Measurements from ENCODE around the gene KRTAP9-6.
"Not testable (repeated sequence)": the region's sequence is repeated elsewhere in the genome, so short reads cannot be mapped to it uniquely, and the experiment has no call there.

KRTAP9-6 gene

DNA sequence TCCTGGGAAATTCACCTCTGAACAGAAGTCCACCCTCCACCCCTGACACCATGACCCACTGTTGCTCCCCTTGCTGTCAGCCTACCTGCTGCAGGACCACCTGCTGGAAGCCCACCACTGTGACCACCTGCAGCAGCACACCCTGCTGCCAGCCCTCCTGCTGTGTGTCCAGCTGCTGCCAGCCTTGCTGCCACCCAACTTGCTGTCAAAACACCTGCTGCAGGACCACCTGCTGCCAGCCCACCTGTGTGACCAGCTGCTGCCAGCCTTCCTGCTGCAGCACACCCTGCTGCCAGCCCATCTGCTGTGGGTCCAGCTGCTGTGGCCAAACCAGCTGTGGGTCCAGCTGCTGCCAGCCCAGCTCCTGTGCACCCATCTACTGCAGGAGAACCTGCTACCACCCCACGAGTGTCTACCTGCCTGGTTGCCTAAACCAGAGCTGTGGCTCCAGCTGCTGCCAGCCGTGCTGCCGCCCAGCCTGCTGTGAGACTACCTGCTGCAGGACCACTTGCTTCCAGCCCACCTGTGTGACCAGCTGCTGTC, 10.5 kb downstream of the KRTAP9-6 start, which contains the start of gene KRTAP9-7:
Gene KRTAP9-7 (plus strand): TSS at position 51 of the 543 bp plus-strand sequence. CDS start 0 bp downstream, at position 51.
- not testable (repeated sequence) for DNase-seq

DNA sequence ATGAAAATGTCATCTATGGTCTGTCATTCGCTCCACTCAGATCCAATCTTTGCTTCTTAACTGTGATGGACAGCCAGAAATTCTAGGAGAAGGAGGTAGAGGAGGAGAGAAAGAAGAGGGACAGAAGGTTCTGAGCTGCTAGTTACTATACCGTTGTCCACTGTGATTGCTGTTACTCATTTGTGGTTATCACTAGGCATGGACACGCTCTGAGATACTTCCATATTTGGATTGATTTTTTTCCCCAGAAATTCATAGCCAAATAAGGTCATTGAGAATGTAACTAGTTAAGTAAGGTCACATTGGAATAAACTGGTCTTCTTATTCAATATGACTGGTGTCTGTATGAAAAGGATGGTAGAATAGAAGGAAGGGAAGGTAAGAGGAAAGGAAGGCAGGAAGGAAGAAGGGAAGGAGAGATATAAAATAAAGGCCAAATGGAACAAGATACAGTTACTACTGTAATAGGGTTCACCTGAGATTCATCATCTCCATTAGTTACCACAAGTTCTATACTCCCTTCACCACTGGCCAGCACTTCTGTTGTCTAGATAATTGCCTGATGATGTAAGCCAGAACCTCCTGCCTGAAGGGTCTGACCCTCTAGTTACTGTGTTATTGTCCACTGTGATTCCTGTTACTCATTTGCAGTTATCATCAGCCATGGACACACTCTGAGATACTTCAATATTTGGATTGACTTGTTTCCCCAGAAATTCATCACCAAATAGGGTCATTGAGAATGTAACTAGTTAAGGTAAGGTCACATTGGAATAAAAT, 13.2 kb downstream of the KRTAP9-6 start:
- no peak for DNase-seq

DNA sequence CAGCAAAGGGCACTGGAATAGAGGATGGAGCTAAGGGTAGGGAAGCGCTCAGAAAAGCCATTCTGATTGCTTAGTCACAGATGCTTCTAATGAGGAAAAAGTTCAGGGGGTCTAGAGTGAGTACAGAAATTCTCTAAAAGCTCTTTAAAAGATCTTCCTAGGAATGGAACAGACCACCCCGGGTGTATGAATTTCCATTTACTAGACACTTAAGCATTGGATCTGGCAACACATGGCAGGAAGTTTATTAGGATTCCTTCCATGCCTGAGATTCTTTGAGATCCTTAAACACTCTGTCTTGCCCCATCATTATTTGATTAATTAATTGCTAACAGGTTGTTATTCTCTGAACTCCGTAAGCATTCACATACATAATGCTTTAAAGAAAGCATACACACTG, 18.9 kb downstream of the KRTAP9-6 start:
- no peak for DNase-seq

DNA sequence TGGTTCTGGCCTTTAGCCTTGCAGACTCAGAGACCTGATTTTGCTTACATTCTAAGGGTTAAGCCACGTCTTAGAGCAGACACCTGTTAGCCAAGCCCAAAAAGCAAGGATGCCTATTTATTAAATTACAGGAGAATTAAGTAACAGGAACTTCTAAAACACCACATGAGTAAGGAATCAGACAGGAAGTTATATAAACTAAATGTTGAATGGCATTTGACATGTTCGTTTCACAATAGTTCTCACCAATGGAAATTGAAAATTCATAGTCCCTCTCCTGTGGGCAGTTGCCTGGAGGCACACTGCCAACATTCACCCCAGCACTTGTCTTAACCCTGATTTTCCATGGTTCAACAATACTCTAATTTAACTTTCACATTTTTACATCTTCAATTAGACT, 19.4 kb downstream of the KRTAP9-6 start:
- DNase-seq = peak; percentile 44

DNA sequence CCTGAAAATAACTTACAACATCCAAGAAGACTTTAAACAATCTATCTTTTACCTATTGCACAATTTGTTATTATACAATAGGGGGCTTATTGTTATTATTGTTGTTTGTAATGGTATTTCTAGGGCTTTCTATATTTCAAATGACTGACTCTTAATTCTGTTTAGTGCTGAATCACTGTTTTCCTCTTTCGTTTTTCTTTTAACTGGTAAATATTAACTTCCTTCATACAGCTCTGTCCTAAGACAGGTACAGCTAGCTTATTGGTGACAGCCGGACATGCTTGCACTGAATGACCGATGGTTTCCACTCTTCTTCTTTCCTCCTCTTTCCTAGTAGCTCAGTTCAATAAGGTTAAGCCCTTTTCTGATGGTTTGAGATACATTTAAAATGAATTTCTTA, 21.9 kb downstream of the KRTAP9-6 start:
- no peak for DNase-seq

DNA sequence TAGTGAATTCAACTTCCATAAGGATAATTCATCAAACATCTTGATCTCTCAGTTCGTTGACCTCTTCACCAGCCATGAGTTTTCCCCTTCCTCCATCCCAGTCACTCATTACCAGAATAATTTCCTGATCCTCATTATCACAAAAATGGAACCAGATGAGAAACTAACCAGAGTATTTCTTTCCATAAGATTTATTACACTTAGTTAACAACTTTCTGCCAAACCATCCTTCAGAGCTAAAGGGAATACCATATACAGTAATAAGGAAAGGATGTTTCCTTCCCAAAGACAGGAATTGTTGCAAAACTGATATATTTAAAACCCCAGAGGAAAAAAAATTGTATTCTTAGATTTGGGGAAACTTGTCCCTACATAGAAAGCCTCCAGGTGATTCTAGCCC, 28.8 kb downstream of the KRTAP9-6 start:
- no peak for DNase-seq

DNA sequence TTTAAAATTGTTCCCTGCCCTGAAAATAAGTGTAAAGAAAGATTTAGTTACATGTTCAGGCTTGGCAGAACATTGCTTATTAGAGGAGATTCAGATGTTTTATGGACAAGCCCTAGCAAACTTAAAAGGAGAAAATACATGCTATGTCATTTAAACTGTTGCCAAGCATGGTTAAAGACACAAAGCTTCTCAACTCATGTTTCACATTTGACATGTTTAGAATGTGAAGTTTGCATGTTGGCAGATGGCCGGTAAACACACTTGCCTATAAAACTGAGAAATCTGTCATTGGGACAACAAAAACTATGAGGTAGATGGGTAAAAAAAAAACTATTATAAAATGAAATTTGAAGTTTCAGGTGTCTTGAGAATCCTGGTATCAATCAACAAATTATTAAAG, 31.7 kb downstream of the KRTAP9-6 start:
- DNase-seq = no peak

DNA sequence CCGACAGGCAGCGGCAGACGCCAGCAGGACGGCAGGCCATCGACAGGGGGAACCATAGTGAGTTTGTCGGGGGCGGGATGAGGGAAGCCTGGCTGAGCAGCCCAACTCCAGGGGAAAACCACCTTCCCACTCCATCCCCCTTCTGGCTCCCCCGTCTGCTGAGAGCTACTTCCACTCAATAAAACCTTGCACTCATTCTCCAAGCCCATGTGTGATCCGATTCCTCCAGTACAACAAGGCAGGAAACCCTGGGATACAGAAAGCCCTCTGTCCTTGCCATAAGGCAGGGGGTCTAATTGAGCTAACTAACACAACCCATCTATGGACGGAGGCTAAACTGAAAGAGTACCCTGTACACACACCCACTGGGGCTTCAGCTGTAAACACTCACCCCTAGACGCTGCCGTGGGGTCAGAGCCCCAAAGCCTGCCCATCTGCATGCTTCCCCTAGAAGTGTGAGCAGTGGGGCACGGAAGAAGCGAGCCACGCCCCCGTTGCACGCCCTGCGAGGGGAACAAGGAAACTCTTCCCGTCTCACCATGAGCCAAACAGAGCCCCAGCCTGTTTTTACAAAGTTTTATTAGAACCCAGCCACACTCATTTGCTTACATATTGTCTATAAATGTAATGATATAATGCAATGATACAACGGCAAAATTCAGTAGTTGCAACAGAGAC, 33.4 kb downstream of the KRTAP9-6 start:
- DNase-seq = no peak

DNA sequence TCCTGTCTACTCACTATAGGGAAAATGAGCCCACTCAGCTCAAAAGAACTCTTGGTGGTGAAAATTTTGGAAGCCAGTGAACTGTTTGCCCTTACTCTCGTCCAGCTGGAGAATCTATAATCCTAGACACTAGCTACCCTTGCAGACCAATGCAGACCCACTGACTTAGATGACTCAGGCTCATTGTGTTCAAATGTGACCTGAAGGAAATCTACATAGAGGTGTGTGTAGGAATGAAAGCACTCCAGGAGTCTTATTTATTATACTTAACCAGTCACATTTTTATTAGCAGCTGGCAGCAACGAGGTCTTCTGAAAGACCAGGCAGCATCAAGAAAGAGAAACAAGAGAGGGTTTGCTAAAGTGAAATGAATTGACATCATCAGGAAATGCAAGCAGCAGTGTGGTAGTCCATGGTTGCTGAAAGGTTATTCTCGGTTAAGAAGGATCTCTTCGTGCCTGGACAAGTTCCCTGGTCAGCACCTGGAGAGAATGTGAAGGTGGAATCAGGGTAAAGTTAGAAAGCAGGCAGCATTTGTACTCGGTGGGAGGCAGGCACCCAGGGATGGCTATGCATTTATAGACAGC, 36.1 kb downstream of the KRTAP9-6 start:
- no peak for DNase-seq

DNA sequence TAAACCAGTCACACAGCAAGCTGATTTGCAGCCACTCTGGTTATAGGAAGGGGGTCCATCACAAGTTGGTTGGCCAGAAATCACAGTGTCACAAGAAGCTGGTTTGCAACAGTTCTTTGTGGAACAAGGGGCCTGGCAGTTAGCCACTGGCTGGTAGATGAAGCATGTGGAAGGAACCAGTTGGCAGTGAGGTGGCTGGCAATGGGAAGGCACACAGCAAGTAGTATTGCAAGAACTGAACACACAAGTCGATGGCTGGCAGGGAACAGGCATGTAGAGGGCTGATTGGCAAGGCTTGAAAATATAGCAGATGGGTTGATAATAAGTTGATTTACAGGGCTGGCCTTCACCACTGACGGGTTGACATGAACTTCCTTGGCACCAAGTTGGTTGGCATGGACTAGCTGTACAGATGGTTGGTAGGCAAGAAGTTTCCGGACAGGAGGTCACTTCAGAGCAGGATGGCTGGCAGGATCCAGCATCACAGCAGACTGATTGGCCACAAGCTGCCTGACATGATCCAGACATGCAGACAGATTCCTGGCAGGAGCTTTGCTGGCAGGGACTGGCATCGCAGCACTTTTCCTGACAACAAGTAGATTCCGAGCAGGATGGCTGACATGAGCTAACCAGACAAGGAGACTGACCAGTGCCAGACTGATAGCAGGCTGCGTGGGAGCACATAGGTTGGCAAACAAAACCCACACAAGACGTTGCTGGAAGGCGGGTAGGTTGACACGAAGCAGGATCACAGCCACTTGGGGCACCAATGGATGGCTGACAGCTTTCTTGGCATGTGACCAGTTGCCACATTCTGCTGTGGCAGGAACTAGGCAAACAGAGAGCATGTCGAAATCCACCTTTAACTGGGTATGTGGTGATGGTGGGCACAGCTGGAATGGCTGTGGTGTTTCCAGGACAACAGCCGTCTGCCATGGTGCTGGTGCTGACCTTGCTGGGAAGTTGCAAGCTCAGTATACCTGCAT, 37.0 kb downstream of the KRTAP9-6 start, which contains the start of gene KRTAP29-1:
Gene KRTAP29-1 (minus strand): TSS at position 936 of the 986 bp plus-strand sequence. CDS start 0 bp downstream, at position 936.
- peak; percentile 60 for DNase-seq

DNA sequence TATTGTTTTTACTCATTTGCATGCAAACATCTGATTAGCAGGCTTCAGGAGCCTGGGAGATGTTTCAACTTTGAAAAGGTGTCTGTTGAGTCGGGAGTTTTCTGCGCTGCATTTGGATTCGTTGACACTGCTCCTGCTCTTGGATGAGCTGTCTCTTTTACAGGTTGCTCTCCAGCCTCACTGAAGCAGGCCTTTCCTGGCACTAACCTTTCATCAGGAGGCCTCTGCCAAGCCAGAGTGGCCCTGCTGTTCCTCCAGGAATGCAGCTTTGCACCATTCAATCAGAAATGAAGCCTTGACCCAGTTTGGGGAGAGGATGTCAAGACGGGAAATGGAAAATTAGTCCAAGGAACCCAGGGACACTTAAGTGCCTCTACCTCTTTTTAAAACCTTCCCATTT, 37.8 kb downstream of the KRTAP9-6 start:
- no peak for DNase-seq

DNA sequence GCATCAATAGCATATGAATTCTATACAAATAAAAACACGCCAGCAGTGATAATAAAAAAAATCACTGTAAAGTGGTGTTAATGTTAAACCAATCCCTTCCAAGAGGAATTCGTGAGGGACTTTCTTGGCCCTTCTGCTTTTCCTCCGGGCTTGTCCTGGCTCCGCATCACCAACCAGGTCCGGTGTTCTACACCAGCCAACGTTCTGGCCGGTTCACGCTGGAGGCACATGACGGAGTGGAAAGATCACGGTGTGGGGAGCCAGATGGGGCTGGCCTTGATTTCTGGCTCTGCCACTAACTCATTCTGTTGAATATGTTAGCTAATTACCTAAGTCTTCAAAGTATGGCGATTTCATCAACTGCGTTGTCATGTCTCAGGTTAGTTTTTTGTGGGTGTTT, 38.9 kb downstream of the KRTAP9-6 start:
- no peak for DNase-seq

DNA sequence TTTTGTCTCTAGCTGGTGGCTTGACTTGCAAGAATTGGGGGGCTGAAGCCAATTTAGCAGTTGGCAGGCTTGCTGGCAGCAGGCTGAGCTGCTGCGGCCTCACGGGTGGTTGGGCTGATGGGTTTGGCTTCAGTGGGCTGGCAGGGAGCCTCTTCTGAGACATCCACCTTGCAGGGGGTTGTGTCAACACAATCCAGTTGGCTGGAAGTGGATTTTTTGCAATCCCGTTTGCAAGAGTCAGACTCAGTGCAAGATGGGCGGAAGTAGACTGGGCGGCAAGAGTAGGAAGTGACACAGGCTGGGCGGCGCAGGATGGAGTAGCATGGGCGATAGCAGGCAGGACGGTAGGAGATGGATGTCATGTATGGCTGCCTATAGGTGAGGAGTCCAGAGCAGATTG, 42.5 kb downstream of the KRTAP9-6 start:
- no peak for DNase-seq

DNA sequence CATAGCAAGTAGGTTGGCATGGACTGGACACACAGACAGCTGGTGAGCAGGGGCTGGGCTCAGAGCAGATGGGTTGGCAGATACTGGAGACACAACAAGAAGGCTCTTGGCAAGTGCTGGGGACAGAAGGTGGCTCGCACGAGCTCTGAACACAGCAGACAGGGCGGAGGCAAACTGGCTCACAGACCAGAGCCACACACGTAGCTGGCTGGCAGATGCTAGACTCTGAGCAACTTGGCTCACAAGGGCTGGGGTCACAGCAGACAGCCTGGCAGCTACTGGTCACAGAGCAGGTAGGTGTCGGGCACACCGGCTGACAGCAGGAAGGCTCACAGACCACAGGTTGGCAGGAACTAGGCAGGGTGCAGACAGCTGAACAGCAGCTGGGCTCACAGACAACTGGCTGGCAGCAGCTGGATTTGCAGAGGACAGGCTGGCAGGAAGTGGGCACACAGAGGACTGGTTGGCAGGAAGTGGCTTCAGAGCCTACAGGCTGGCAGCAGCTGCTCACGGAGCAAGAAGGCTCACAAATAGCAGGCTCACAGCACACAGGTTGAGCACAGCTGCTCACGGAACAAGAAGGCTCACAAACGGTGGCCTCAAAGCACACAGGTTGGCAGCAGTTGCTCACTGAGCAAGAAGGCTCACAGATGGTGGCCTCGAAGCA, 43.2 kb downstream of the KRTAP9-6 start:
- DNase-seq = peak; percentile 89

DNA sequence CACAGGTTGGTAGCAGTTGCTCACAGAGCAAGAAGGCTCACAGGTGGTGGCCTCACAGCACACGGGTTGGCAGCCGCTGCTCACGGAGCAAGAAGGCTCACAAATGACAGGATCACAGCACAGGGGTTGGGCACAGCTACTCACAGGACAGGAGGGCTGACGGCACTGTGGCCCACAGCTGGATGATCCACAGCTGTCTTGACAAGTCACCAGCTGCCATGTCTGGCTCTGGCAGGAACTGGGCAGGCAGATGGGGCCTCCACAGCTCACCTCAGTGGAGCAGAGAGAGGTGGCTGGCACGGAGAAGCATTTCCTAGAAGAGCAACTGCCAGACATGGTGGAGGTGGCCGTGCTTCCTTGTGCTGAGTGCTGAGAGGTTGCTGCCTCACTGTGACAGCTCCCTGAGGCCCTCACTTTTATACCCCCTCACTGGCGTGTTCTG, 43.8 kb downstream of the KRTAP9-6 start, which contains the start of gene KRTAP16-1:
Gene KRTAP16-1 (minus strand): TSS at position 392 of the 442 bp plus-strand sequence. CDS start 56 bp downstream, at position 336.
- peak; percentile 58 for DNase-seq

DNA sequence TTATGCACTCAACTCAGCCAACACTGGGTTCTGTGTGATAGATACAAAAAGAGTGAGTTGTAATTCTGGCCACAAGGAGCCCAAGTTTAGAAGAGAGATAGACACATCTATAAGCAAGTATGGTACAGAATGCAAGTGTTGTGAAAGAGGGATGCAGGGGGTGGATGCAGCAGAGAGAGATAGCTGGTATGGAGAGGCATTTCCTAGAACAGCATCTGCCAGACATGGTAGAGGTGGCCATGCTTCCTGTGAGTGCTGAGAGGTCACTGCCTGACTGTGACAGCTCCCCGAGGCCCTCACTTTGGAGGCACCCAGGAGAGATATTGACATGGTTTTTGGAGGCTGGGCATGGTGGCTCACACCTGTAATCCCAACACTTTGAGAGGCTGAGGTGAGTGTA, 45.9 kb downstream of the KRTAP9-6 start:
- DNase-seq = no peak

DNA sequence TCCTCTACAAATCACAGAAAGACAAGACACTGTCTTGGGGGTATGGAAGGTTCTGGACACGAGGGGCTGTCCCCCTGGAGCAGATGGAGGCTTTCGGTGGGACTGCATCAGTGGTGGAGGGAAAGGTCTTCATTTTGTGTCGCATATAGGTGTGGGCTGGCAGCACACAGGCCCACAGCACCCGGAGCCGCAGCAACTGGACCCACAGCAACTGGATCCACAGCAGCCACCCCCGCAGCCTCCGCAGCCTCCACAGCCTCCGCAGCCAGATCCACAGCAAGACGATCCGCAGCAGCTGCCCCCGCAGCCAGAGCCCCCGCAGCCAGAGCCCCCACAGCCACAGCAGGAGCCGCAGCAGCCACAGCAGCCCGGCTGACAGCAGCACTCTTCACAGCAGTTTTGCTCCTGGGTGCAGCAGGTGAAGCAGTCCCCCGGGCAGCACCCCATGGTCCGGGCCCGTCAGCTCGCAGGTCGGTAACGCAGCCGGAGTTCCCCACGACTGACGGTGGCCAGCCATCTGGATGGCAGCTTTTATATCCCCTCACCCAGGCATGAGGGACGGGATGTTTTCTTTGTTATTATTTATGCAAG, 50.1 kb downstream of the KRTAP9-6 start, which contains the start of gene KRTAP17-1:
Gene KRTAP17-1 (minus strand): TSS at position 507 of the 591 bp plus-strand sequence. CDS start 60 bp downstream, at position 447.
- DNase-seq = no peak

All from hematopoietic multipotent progenitor cell treated with erythropoietin and hydrocortisone succinate and interleukin-3 and kit ligand, for 4 days (in vitro differentiated cells).